Neuronal stem cell (in vitro differentiated cells): ENCODE data around the gene ACBD6.

Experiments
- DNase-seq: peaks from one replicate; pipeline ENCODE4 v3.0.0-alpha.2; 2013; ENCODE audit warnings: low spot score
- H2AFZ ChIP-seq: one replicate; pipeline ENCODE4 v1.6.1; 2013; ENCODE audit warnings: mild to moderate bottlenecking, low read length, inconsistent platforms
- H2AK5ac ChIP-seq: 2 replicates; pipeline ENCODE4 v1.6.1; 2013; ENCODE audit warnings: low read depth, mild to moderate bottlenecking, inconsistent platforms, low read length, moderate library complexity, mixed read lengths
- H2BK120ac ChIP-seq: 2 replicates; pipeline ENCODE4 v1.6.1; 2013; ENCODE audit warnings: low read depth, mild to moderate bottlenecking, inconsistent platforms, low read length, moderate library complexity, mixed read lengths
- H2BK12ac ChIP-seq: one replicate; pipeline ENCODE4 v1.6.1; 2013; ENCODE audit warnings: low read length, inconsistent platforms
- H2BK15ac ChIP-seq: 2 replicates; pipeline ENCODE4 v1.6.1; 2013; ENCODE audit warnings: mild to moderate bottlenecking, low read length, inconsistent platforms, mixed read lengths
- H2BK5ac ChIP-seq: one replicate; pipeline ENCODE4 v1.6.1; 2013; ENCODE audit warnings: inconsistent platforms, mild to moderate bottlenecking, low read length, moderate library complexity
- H3K14ac ChIP-seq: one replicate; pipeline ENCODE4 v1.6.1; 2013; ENCODE audit warnings: low read length, inconsistent platforms
- H3K18ac ChIP-seq: 2 replicates; pipeline ENCODE4 v1.6.1; 2013; ENCODE audit warnings: low read length, inconsistent platforms
- H3K23ac ChIP-seq: 2 replicates; pipeline ENCODE4 v1.6.1; 2013; ENCODE audit warnings: low read depth, mild to moderate bottlenecking, mixed read lengths, low read length, inconsistent platforms; ENCODE audit not compliant: poor library complexity
- H3K27ac ChIP-seq: replicated peaks from 3 replicates; pipeline ENCODE4 v1.5.1; 2013; ENCODE audit warnings: low read length, inconsistent platforms
- H3K27me3 ChIP-seq, 3 experiments: 2 replicates each; pipeline ENCODE4 v1.6.1; 2013; ENCODE audit warnings: low read length in 3 of 3, mild to moderate bottlenecking in 2 of 3, inconsistent platforms in 1 of 3, low read depth in 1 of 3, mixed read lengths in 1 of 3, moderate library complexity in 1 of 3; ENCODE audit not compliant: control insufficient read depth in 3 of 3, insufficient read depth in 3 of 3
- H3K36me3 ChIP-seq, 2 donors: replicated peaks in 1 of 2; 2 replicates each; pipeline ENCODE4 v1.6.1; 2013; ENCODE audit warnings: low read length in 2 of 2; ENCODE audit not compliant: control insufficient read depth in 2 of 2, insufficient read depth in 2 of 2
- H3K4ac ChIP-seq: 2 replicates; pipeline ENCODE4 v1.6.1; 2013; ENCODE audit warnings: inconsistent platforms, mild to moderate bottlenecking, low read length, moderate library complexity
- H3K4me1 ChIP-seq, 2 donors: 1 replicate in 1 of 2; 2 replicates in 1 of 2; pipeline ENCODE4 v1.6.1; 2013; ENCODE audit warnings: low read length in 2 of 2, low read depth in 1 of 2; ENCODE audit not compliant: control insufficient read depth in 2 of 2, insufficient read depth in 1 of 2
- H3K4me2 ChIP-seq: one replicate; pipeline ENCODE4 v1.6.1; 2013; ENCODE audit warnings: mild to moderate bottlenecking, low read length, inconsistent platforms; ENCODE audit not compliant: insufficient read depth, poor library complexity, severe bottlenecking
- H3K4me3 ChIP-seq, 2 donors: 2 replicates each; pipeline ENCODE4 v1.5.1; 2013; ENCODE audit warnings: low read length in 2 of 2, mild to moderate bottlenecking in 2 of 2, inconsistent platforms in 1 of 2, moderate library complexity in 1 of 2
- H3K79me1 ChIP-seq: one replicate; pipeline ENCODE4 v1.6.1; 2013; ENCODE audit warnings: low read depth, mild to moderate bottlenecking, inconsistent platforms, low read length, moderate library complexity
- H3K9ac ChIP-seq: one replicate; pipeline ENCODE4 v1.6.1; 2013; ENCODE audit warnings: mild to moderate bottlenecking, low read depth, low read length, inconsistent platforms; ENCODE audit not compliant: poor library complexity
- H3K9me3 ChIP-seq, 2 donors: replicated peaks in 1 of 2; 2 replicates each; pipeline versions ENCODE3 to v1.6.1; 2013; ENCODE audit warnings: low read length in 2 of 2, mild to moderate bottlenecking in 2 of 2, inconsistent platforms in 1 of 2, low read depth in 1 of 2, mixed read lengths in 1 of 2, moderate library complexity in 1 of 2; ENCODE audit not compliant: control insufficient read depth in 2 of 2, insufficient read depth in 1 of 2
- H4K8ac ChIP-seq: one replicate; pipeline ENCODE4 v1.6.1; 2013; ENCODE audit warnings: low read depth, mild to moderate bottlenecking, inconsistent platforms, low read length, moderate library complexity
- H4K91ac ChIP-seq: one replicate; pipeline ENCODE4 v1.6.1; 2013; ENCODE audit warnings: low read length, low read depth, mild to moderate bottlenecking, inconsistent platforms; ENCODE audit not compliant: poor library complexity
- WGBS, 2 donors: extraction: QIAGEN DNeasy Blood & Tissue Kit; methylation state at CpG; one replicate each; pipeline ENCODE4 v1.1.7; 2013; ENCODE audit warnings: missing lambda C conversion rate in 2 of 2, mixed read lengths in 1 of 2; ENCODE audit not compliant: insufficient read length in 2 of 2, insufficient replicate concordance in 1 of 2; ENCODE audit errors: extremely low coverage in 2 of 2; 5-methylcytosine and 5-hydroxymethylcytosine counted together

ACBD6 gene

GRCh38 chr1:180360333-180361075 lies 141.9 kb downstream of the ACBD6 start:
- Histone ChIP-seq H3K14ac (no peak overlapping the region), H3K23ac (no peak overlapping the region), H3K18ac (no peak overlapping the region), H2BK5ac (no peak overlapping the region), H2BK12ac (no peak overlapping the region), H3K36me3 (no peaks in the 10 kb centered on the region), H3K27me3 (no peaks in the 10 kb centered on the region), H3K9ac (no peak overlapping the region), H3K4me2 (no peak overlapping the region), H3K4me3 (no peak overlapping the region), H2BK120ac (no peak overlapping the region), H4K8ac (no peak overlapping the region), H3K9me3 (no peaks in the 10 kb centered on the region), H3K27ac (no peak overlapping the region), H2AK5ac (no peak overlapping the region), H4K91ac (no peak overlapping the region), H2BK15ac (no peak overlapping the region), H3K79me1 (no peaks in the 10 kb centered on the region), H3K4ac (no peak overlapping the region), H3K4me1 (peaks cover 0 to 2% of the 10 kb centered on the region in 2 donors), H2AFZ (no peak overlapping the region)
- no peak for DNase-seq
- no CpG with 5 or more reads among the region's 3 CpGs for WGBS, 2 donors

GRCh38 chr1:180358649-180359048 lies 143.7 kb downstream of the ACBD6 start:
- H2AFZ ChIP-seq, result no peak overlapping the region

GRCh38 chr1:180353945-180354344 lies 148.4 kb downstream of the ACBD6 start:
- Histone ChIP-seq H3K23ac (no peak overlapping the region), H3K4me1 (peaks cover 4 to 9% of the 10 kb centered on the region in 2 donors), H3K4me3 (no peak overlapping the region), H2AFZ (no peak overlapping the region), H2BK15ac (no peak overlapping the region), H3K18ac (no peak overlapping the region), H2AK5ac (no peak overlapping the region), H4K8ac (no peak overlapping the region), H2BK12ac (no peak overlapping the region), H3K4me2 (no peak overlapping the region), H3K27ac (peak overlapping the region; percentile 39), H3K27me3 (no peaks in the 10 kb centered on the region), H2BK5ac (no peak overlapping the region), H3K4ac (no peak overlapping the region), H2BK120ac (no peak overlapping the region), H3K9ac (no peak overlapping the region), H4K91ac (no peak overlapping the region), H3K9me3 (no peaks in the 10 kb centered on the region), H3K79me1 (no peaks in the 10 kb centered on the region), H3K14ac (no peak overlapping the region), H3K36me3 (no peaks in the 10 kb centered on the region)
- WGBS, 2 donors, result no CpG with 5 or more reads among the region's 2 CpGs
- peak; percentile 84 for DNase-seq

More at GRCh38 chr1:180358649-180359048, 143.7 kb downstream of the ACBD6 start:
- WGBS, 2 donors, result no CpG with 5 or more reads among the region's 1 CpG
- H2AK5ac ChIP-seq, result no peak overlapping the region
- H2BK5ac ChIP-seq, result no peak overlapping the region
- H3K14ac ChIP-seq, result no peak overlapping the region
- no peak overlapping the region for H3K4ac ChIP-seq
- H3K23ac ChIP-seq, result no peak overlapping the region
- H2BK15ac ChIP-seq, result no peak overlapping the region
- no peak overlapping the region for H4K8ac ChIP-seq
- no peaks in the 10 kb centered on the region for H3K9me3 ChIP-seq
- no peak overlapping the region for H3K4me3 ChIP-seq
- H3K9ac ChIP-seq, result no peak overlapping the region
- H3K18ac ChIP-seq, result no peak overlapping the region
- H3K36me3 ChIP-seq, result no peaks in the 10 kb centered on the region
- H3K79me1 ChIP-seq, result no peaks in the 10 kb centered on the region
- no peak overlapping the region for H4K91ac ChIP-seq
- peaks cover 2 to 9% of the 10 kb centered on the region in 2 donors for H3K4me1 ChIP-seq
- no peak overlapping the region for H3K4me2 ChIP-seq
- no peak overlapping the region for H2BK120ac ChIP-seq
- H3K27me3 ChIP-seq, result no peaks in the 10 kb centered on the region
- no peak for DNase-seq
- no peak overlapping the region for H3K27ac ChIP-seq
- no peak overlapping the region for H2BK12ac ChIP-seq

- no peak overlapping the region for H2AFZ ChIP-seq
- H3K4me2 ChIP-seq, result no peak overlapping the region
- DNase-seq, result no peak
- no peak overlapping the region for H3K18ac ChIP-seq
- H3K4me1 ChIP-seq, result peaks cover 2 to 9% of the 10 kb centered on the region in 2 donors
- H3K27ac ChIP-seq, result no peak overlapping the region
- H3K36me3 ChIP-seq, result no peaks in the 10 kb centered on the region
- peaks cover 0 to 2% of the 10 kb centered on the region in 2 donors for H3K9me3 ChIP-seq
- H4K91ac ChIP-seq, result no peak overlapping the region
- no peak overlapping the region for H3K4me3 ChIP-seq
- no peak overlapping the region for H2BK15ac ChIP-seq
- H2BK5ac ChIP-seq, result no peak overlapping the region
- H3K27me3 ChIP-seq, result no peaks in the 10 kb centered on the region
- no peak overlapping the region for H4K8ac ChIP-seq
- H3K79me1 ChIP-seq, result no peaks in the 10 kb centered on the region
- no peak overlapping the region for H3K14ac ChIP-seq
- no peak overlapping the region for H2BK12ac ChIP-seq
- no peak overlapping the region for H3K9ac ChIP-seq
- H2AK5ac ChIP-seq, result no peak overlapping the region
- H3K23ac ChIP-seq, result no peak overlapping the region
- H3K4ac ChIP-seq, result no peak overlapping the region
- no peak overlapping the region for H2BK120ac ChIP-seq
- no CpG with 5 or more reads among the region's 2 CpGs for WGBS, 2 donors
Observed at GRCh38 chr1:180352588-180352987, 149.8 kb downstream of the ACBD6 start.
